K562 (cell line): ENCODE data around the gene RGR.

Experiments used
- CHD1 ChIP-seq: fragments of 200-600 bp; sonication (generic); IDR thresholded peaks from one replicate; pipeline ENCODE4 v1.6.1; 2012; ENCODE audit warnings: mild to moderate bottlenecking, moderate library complexity, low read length, inconsistent platforms
- FOXK2 ChIP-seq, 2 experiments: fragments of 450-650 bp; IDR thresholded peaks in 1 of 2; conservative IDR thresholded peaks in 1 of 2; 2 replicates each; pipeline ENCODE4 v1.6.1; 2016; ENCODE audit warnings: low read depth in 2 of 2, mild to moderate bottlenecking in 1 of 2
- NR2C2 ChIP-seq, 2 experiments: fragments of 200-800 bp in 1 of 2; sonication (Bioruptor generic) in 1 of 2; sonication (generic) in 1 of 2; formaldehyde crosslinking in 1 of 2; IDR thresholded peaks; 2 replicates each; pipeline versions ENCODE4 v1.6.1 to v1.8.0; 2016 to 2022; ENCODE audit warnings: mild to moderate bottlenecking in 1 of 2, missing compliant biosample characterization in 1 of 2, missing genetic modification characterization in 1 of 2, missing genetic modification reagents in 1 of 2
- POLR2A ChIP-seq: fragments of 450-650 bp; conservative IDR thresholded peaks from 2 replicates; pipeline ENCODE4 v1.6.1; 2016
- RB1 ChIP-seq: fragments of 450-650 bp; IDR thresholded peaks from 2 replicates; pipeline ENCODE4 v1.6.1; 2017; ENCODE audit warnings: low read depth, mild to moderate bottlenecking
- TF ChIP-seq, protein P1 (sequence below): fragments of 450-650 bp; formaldehyde crosslinking; IDR thresholded peaks from 2 replicates; pipeline ENCODE4 v1.4.0; 2020; ENCODE audit warnings: mild to moderate bottlenecking, mixed read lengths
- TF ChIP-seq, protein P2 (sequence below), 3 experiments: IDR thresholded peaks in 2 of 3; conservative IDR thresholded peaks in 1 of 3; 2 replicates each; pipeline ENCODE4 v1.5.1; 2011 to 2012; ENCODE audit warnings: low read length in 3 of 3, mild to moderate bottlenecking in 3 of 3, control low read depth in 2 of 3, improper control_type of control experiment in 1 of 3, inconsistent platforms in 1 of 3, low read depth in 1 of 3, mixed read lengths in 1 of 3, moderate library complexity in 1 of 3; ENCODE audit not compliant: insufficient read depth in 2 of 3
- TF ChIP-seq, protein P3 (sequence below): fragments of 250-450 bp; sonication (Bioruptor Pico); IDR thresholded peaks from 2 replicates; pipeline ENCODE4 v1.8.0; 2022; ENCODE audit warnings: inconsistent platforms

DNA sequence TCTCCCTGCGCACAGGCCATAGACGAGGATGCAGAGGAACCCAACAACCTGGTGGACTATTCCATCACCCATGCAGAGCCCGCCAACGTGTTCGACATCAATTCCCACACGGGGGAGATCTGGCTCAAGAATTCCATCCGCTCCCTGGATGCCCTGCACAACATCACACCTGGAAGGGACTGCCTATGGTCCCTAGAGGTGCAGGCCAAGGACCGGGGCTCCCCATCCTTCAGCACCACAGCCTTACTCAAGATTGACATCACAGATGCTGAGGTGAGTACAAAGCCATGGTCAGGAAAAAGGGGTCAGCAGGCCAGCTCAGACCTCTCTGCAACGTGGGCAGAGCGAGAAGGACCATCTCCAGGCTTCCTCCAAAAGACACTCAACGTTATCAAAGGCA is 31.8 kb upstream of the RGR start:
- TF ChIP-seq FOXK2 (conservative IDR thresholded peaks at IDR 0.05 in 1 of 2, IDR thresholded peaks at IDR 0.05 in 1 of 2; ENCODE audit: low read depth in 2 of 2) = no peak
- no peak for TF ChIP-seq POLR2A
- TF ChIP-seq, protein P1, sequence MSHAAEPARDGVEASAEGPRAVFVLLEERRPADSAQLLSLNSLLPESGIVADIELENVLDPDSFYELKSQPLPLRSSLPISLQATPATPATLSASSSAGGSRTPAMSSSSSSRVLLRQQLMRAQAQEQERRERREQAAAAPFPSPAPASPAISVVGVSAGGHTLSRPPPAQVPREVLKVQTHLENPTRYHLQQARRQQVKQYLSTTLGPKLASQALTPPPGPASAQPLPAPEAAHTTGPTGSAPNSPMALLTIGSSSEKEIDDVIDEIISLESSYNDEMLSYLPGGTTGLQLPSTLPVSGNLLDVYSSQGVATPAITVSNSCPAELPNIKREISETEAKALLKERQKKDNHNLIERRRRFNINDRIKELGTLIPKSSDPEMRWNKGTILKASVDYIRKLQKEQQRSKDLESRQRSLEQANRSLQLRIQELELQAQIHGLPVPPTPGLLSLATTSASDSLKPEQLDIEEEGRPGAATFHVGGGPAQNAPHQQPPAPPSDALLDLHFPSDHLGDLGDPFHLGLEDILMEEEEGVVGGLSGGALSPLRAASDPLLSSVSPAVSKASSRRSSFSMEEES (CRISPR knock-in tag) = no peak
- TF ChIP-seq RB1 = no peak
- no peak for TF ChIP-seq NR2C2 (CRISPR knock-in tag; IDR thresholded peaks at IDR 0.05)
- no peak for TF ChIP-seq NR2C2 (tag; IDR thresholded peaks at IDR 0.05)
- TF ChIP-seq, protein P2, sequence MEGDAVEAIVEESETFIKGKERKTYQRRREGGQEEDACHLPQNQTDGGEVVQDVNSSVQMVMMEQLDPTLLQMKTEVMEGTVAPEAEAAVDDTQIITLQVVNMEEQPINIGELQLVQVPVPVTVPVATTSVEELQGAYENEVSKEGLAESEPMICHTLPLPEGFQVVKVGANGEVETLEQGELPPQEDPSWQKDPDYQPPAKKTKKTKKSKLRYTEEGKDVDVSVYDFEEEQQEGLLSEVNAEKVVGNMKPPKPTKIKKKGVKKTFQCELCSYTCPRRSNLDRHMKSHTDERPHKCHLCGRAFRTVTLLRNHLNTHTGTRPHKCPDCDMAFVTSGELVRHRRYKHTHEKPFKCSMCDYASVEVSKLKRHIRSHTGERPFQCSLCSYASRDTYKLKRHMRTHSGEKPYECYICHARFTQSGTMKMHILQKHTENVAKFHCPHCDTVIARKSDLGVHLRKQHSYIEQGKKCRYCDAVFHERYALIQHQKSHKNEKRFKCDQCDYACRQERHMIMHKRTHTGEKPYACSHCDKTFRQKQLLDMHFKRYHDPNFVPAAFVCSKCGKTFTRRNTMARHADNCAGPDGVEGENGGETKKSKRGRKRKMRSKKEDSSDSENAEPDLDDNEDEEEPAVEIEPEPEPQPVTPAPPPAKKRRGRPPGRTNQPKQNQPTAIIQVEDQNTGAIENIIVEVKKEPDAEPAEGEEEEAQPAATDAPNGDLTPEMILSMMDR (IDR thresholded peaks at IDR 0.05 in 2 of 3, conservative IDR thresholded peaks at IDR 0.05 in 1 of 3; ENCODE audit: insufficient read depth in 2 of 3, low read depth in 1 of 3, low read length in 3 of 3) = no peak
- no peak for TF ChIP-seq CHD1
- TF ChIP-seq, protein P3, sequence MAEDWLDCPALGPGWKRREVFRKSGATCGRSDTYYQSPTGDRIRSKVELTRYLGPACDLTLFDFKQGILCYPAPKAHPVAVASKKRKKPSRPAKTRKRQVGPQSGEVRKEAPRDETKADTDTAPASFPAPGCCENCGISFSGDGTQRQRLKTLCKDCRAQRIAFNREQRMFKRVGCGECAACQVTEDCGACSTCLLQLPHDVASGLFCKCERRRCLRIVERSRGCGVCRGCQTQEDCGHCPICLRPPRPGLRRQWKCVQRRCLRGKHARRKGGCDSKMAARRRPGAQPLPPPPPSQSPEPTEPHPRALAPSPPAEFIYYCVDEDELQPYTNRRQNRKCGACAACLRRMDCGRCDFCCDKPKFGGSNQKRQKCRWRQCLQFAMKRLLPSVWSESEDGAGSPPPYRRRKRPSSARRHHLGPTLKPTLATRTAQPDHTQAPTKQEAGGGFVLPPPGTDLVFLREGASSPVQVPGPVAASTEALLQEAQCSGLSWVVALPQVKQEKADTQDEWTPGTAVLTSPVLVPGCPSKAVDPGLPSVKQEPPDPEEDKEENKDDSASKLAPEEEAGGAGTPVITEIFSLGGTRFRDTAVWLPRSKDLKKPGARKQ = no peak
